SHP77 treated with DMSO at 0.1 percent for 48 hours (cell line): ENCODE measurements around the gene CCDC74A.
"Not testable (repeated sequence)": the region's sequence is repeated elsewhere in the genome, so short reads cannot be mapped to it uniquely, and the experiment has no call there.

ENCODE experiments used
- DNase-seq: peaks from one replicate; lab custom pipeline; 2025; lab: John Stamatoyannopoulos, UW

CCDC74A gene

GRCh38 chr2:131529864-131530445, 2.3 kb downstream of the CCDC74A start:
- not testable (repeated sequence) for DNase-seq

DNA sequence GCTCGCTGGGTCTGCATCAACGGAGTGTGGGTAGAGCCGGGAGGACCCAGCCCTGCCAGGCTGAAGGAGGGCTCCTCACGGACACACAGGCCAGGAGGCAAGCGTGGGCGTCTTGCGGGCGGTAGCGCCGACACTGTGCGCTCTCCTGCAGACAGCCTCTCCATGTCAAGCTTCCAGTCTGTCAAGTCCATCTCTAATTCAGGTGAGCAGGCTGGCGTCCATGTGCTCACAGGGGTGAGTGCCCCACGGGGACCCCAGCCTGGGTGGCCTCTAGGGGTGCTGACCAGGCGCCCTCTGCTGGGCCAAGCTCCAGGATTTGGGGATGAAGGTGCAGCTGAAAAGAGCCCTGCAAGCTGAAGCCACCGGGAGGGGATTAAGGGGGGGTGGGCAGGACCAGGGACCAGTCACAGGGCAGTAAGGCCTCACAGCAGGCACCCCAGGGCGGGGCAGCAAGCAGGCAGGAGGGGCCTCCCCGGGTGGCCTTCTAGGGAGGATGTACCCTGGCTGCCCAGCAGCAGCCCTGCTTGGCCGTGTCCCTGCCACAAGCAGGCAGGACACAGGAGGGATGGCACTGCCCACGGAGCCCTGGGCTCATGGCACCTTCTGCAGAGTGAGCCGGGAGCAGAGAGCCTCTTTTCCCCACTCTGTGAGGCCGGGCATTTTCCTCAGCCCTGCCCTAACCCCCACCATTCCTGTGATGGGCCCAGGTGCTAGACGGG, 3.1 kb downstream of the CCDC74A start:
- DNase-seq: not testable (repeated sequence)

DNA sequence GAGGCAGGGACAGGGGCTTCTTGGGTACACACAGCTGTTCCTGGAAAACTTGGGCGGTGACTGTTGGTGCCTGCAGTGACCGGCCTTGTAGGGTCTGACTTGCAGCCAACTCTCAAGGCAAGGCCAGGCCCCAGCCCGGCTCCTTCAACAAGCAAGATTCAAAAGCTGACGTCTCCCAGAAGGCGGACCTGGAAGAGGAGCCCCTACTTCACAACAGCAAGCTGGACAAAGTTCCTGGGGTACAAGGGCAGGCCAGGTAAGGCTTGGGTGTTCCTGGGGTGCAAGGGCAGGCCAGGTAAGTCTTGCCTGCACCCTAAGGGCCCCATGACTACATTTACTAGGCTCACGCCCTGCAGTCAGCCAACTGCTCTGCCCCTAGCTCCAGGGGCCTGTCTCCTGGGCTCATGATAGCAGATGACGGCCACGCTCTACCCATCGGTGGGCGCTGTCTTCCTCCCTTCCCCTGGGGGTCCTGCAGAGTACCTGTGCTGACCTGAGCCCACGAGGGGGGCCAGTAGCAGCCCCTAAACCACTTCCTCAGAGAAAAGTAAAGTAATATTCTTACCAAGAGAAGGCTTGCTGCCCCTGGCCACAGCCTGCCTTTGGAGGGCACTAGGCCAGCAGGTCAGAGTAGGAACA, 4.0 kb downstream of the CCDC74A start:
- not testable (repeated sequence) for DNase-seq

DNA sequence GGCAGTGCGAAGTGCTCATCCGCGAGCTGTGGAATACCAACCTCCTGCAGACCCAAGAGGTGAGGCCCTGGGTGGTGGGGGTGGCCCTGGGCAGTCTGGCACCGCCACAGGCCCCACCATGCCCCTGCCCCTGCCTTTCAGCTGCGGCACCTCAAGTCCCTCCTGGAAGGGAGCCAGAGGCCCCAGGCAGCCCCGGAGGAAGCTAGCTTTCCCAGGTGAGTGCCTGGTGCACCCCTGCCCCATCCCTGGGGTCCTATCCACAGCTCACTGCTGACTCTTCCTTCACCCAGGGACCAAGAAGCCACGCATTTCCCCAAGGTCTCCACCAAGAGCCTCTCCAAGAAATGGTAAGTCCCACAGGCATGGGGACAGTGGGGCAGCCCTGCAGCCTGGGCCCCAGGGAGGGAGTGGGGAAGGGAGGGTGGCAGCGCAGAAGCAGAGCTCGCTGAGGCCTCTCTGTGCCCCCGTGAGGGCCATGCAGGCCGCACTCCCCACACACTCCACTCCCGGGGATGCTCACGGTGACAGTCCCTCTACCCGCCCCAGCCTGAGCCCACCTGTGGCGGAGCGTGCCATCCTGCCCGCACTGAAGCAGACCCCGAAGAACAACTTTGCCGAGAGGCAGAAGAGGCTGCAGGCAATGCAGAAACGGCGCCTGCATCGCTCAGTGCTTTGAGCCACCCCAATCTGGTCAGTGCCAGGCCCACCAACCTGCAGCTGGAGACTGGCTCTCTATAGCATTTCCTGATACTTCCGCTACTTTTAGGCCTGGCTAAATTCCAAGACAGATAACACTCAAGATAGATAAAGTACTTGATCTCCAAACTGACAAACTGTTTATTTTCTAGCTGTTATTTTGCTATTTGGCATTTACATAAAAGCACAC, 5.3 kb downstream of the CCDC74A start:
- not testable (repeated sequence) for DNase-seq

- not testable (repeated sequence) for DNase-seq
Measured at GRCh38 chr2:131533609-131534316, 6.1 kb downstream of the CCDC74A start.

DNA sequence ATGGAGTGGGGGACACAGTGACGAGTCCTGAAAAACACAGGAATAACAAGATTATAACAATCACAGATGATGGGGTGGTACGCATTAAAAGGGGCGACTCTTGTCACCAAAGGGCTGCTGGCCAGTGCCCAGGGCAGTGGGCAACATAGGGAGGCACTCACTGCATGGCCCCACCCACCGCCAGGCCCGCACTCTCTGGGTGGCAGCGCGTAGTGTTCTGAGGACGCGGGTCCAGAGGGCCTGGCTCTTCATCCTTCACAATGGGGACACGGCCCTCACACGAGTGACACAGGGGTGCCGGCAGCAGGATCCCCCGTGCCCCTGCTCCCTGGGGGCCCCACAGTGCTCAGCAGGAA, 6.6 kb downstream of the CCDC74A start:
- DNase-seq: not testable (repeated sequence)

- not testable (repeated sequence) for DNase-seq
Measured at GRCh38 chr2:131534965-131535364, 7.3 kb downstream of the CCDC74A start.

DNA sequence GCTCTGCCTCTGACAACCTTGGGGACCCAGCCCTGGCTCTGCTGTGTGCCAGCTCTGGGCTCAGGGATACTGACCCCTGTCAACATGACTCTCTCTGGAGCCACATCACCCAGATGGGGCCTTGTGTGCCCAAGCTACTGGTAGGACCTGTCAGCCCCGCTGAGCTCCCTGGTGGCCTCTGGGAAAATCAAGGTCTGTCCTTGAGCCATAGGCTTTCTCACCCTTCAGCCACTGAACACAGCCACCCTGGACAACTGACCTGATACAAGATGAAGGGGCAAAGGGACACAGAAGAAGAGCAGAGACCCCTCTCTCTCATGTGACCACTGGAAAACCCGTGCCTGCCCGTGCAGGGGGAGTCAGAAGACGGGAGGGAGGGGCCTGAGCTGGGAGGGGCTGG, 7.8 kb downstream of the CCDC74A start:
- DNase-seq: no peak

- not testable (repeated sequence) for DNase-seq
Measured at GRCh38 chr2:131535951-131536826, 8.5 kb downstream of the CCDC74A start.

GRCh38 chr2:131536841-131537240, 9.2 kb downstream of the CCDC74A start:
- DNase-seq: not testable (repeated sequence)

DNA sequence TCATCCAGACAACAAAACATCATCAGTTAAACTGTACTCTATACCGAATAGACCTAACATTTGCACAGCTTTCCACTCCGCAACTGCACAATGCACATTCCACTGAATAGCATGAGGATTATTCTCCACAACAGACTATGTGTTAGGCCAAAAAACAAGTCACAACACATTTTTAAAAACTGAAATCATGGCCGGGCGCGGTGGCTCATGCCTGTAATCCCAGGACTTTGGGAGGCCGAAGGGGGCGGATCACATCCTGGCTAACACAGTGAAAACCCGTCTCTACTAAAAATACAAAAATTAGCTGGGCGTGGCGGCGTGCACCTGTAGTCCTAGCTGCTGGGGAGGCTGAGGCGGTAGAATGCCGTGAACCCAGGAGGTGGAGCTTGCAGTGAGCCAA, 11.2 kb downstream of the CCDC74A start:
- DNase-seq: not testable (repeated sequence)

GRCh38 chr2:131542438-131543384, 15.0 kb downstream of the CCDC74A start:
- no peak for DNase-seq

GRCh38 chr2:131543385-131543891, 15.8 kb downstream of the CCDC74A start:
- DNase-seq: no peak

- not testable (repeated sequence) for DNase-seq
Measured at GRCh38 chr2:131544006-131544812, 16.5 kb downstream of the CCDC74A start.

DNA sequence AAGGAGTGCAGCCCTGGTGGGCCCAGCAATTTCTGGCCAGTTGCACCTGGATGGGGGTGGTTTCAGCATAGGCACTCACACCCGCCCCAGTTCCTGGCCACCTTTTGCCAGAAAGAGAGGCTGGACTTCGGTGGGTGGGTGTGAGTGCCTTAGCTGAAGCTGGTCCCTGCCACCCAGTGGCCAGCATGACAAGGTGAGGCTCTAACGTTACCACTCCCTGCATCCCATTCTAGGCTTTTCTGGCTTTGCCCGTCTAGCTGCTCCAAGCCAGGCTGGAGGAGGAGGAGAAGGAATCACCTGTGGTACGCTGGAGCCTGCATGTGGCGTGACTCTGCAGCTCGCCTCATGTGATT, 17.1 kb downstream of the CCDC74A start:
- DNase-seq: not testable (repeated sequence)

DNA sequence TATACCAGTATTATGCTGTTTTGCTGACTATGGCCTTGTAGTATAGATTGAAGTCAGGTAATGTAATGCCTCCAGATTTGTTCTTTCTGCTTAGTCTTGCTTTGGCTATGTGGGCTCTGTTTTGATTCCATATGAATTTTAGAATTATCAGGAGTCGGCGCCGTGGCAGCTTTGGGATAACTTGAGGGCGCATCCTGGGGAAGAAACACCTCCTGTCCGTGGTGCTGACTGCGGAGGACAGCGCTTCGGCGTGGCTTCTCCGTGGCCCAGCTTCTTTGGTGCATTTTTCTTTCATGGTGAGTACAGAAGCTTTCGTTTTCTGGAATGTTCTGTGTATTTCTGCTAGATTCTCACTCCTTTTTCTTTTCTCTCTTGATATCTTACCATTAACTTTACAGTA, 25.2 kb downstream of the CCDC74A start:
- DNase-seq: no peak

GRCh38 chr2:131556998-131557397, 29.3 kb downstream of the CCDC74A start:
- no peak for DNase-seq

DNA sequence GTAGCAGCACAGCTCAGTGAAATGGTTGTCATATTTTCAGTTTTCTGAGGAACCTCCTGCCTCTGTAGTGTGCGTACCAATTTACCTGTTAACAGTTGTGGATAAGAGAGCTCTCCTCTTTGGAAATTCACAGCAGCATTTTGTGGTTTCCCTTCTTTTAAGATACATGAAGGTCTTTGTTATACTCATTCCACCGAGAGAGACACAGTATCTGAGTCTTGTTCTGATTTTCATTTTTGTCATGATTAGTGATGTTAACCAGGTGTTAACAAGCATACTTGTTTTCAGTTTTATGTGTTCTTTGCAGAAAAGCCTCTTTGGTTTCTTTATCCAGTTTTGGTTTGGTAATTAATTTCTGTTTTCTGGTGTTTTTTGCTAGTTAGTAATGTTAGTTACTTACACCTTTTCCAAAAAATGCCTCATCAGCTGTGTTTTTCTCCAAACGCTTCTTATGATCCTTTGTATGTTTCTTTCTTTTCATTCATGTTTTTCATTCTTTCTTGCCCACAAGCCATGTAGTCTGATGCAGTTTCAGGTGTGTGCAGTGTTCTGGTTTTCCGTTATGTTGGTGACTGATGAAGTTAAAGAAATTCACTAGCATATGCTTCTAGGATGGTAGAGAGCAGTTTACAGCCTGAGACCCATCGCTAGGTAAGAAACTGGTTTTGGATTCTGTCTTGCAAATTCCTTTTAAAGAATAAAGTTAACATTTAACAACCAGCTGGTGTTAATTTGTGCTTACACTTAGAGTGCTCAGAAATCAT, 30.1 kb downstream of the CCDC74A start:
- no peak for DNase-seq
